A549 (cell line): ENCODE data around the gene CD79B. TPM values are rescaled to one million over a fixed set of nuclear protein-coding genes. Genes with fewer than 3 reads are reported as not detected.

Source experiments
- ATAC-seq, 2 experiments: fragments of 200-7000 bp in 1 of 2; fragments of >200 bp in 1 of 2; cut with Nextera tagmentation in 1 of 2; cut with Tn5 transposase in 1 of 2; 3 replicates each; pipeline versions ENCODE4 v1.8.0 to v1.9.1; 2018 to 2020; ENCODE audit warnings: mild to moderate bottlenecking in 1 of 2, moderate library complexity in 1 of 2
- CTCF ChIA-PET: fragments of 300-600 bp; sonication (Branson Sonifier 250); formaldehyde crosslinking; extraction: SDS; loops from one replicate; lab custom pipeline; 2021; ENCODE audit warnings: antibody characterized with exemption, inconsistent platforms; lab: Yijun Ruan, JAX
- POLR2A ChIA-PET: fragments of 350-600 bp; formaldehyde crosslinking; extraction: SDS; loops from one replicate; lab custom pipeline; 2021; ENCODE audit warnings: antibody characterized with exemption, inconsistent platforms; lab: Yijun Ruan, JAX
- DNase-seq, 2 experiments: peaks; one replicate each; pipeline versions ENCODE4 v3.0.0 to v3.0.0-alpha.2; 2011 to 2016; ENCODE audit warnings: low read depth in 1 of 2, low spot score in 1 of 2
- FAIRE-seq: peaks from 2 replicates; lab custom pipeline; 2011; peaks lifted over from hg19 to GRCh38; lab: Jason Lieb, UNC
- H3K27ac ChIP-seq, 2 experiments: fragments of >200 bp; sonication (Bioruptor Twin); formaldehyde crosslinking; 3 replicates each; pipeline ENCODE4 v1.5.1; 2016 to 2017
- H3K4me1 ChIP-seq: fragments of >200 bp; sonication (Bioruptor Twin); formaldehyde crosslinking; 3 replicates; pipeline ENCODE4 v1.6.1; 2016
- H3K4me2 ChIP-seq: fragments of >200 bp; sonication (Bioruptor Twin); formaldehyde crosslinking; 3 replicates; pipeline ENCODE4 v1.6.1; 2016
- H3K4me3 ChIP-seq: fragments of >200 bp; sonication (Bioruptor Twin); formaldehyde crosslinking; 3 replicates; pipeline ENCODE4 v1.5.1; 2016
- H3K9me3 ChIP-seq: fragments of >200 bp; sonication (Bioruptor Twin); formaldehyde crosslinking; 3 replicates; pipeline ENCODE4 v1.6.1; 2016
- ATOH8 ChIP-seq: fragments of 250-450 bp; sonication (Bioruptor Pico); IDR thresholded peaks from 2 replicates; pipeline ENCODE4 v1.5.0; 2020; ENCODE audit warnings: low read depth, mild to moderate bottlenecking, moderate library complexity
- BCL3 ChIP-seq: fragments of >200 bp; sonication (Bioruptor Twin); formaldehyde crosslinking; IDR thresholded peaks from 3 replicates; pipeline ENCODE4 v1.6.1; 2016
- BHLHE40 ChIP-seq: IDR thresholded peaks from 2 replicates; pipeline ENCODE4 v1.6.1; 2012; ENCODE audit warnings: low read depth, low read length, inconsistent platforms
- CBX2 ChIP-seq: fragments of 200-600 bp; sonication (generic); IDR thresholded peaks from 2 replicates; pipeline ENCODE4 v1.6.1; 2016; ENCODE audit warnings: low read depth, mild to moderate bottlenecking, borderline replicate concordance
- CBX8 ChIP-seq: fragments of 200-600 bp; sonication (generic); IDR thresholded peaks from 2 replicates; pipeline ENCODE4 v1.6.1; 2016
- CEBPB ChIP-seq, 2 experiments: fragments of >200 bp in 1 of 2; sonication (Bioruptor Twin) in 1 of 2; formaldehyde crosslinking in 1 of 2; IDR thresholded peaks; 2 replicates each; pipeline ENCODE4 v1.6.1; 2012 to 2016
- CTCF ChIP-seq: fragments of >200 bp; sonication (Bioruptor Twin); formaldehyde crosslinking; IDR thresholded peaks from 3 replicates; pipeline ENCODE4 v1.5.1; 2016
- EHF ChIP-seq: fragments of 250-450 bp; sonication (Bioruptor Pico); IDR thresholded peaks from 2 replicates; pipeline ENCODE4 v1.5.0; 2020; ENCODE audit warnings: mild to moderate bottlenecking
- EP300 ChIP-seq, 2 experiments: fragments of >200 bp; sonication (Bioruptor Twin); formaldehyde crosslinking; IDR thresholded peaks; 2 replicates in 1 of 2; 3 replicates in 1 of 2; pipeline ENCODE4 v1.6.1; 2016 to 2017
- FOSB ChIP-seq: fragments of 250-450 bp; sonication (Bioruptor Pico); IDR thresholded peaks from 2 replicates; pipeline ENCODE4 v1.5.0; 2020; ENCODE audit warnings: mild to moderate bottlenecking, moderate library complexity
- HDAC2 ChIP-seq: fragments of 200-600 bp; sonication (generic); IDR thresholded peaks from 2 replicates; pipeline ENCODE4 v1.6.1; 2016
- HES2 ChIP-seq: fragments of >200 bp; sonication (Bioruptor Twin); formaldehyde crosslinking; IDR thresholded peaks from 2 replicates; pipeline ENCODE4 v1.6.1; 2016
- HEYL ChIP-seq: fragments of 250-450 bp; sonication (Bioruptor Pico); IDR thresholded peaks from 2 replicates; pipeline ENCODE4 v1.8.0; 2021; ENCODE audit warnings: mild to moderate bottlenecking, moderate library complexity
- HOXB13 ChIP-seq: fragments of 250-450 bp; sonication (Bioruptor Pico); IDR thresholded peaks from 2 replicates; pipeline ENCODE4 v1.5.0; 2020; ENCODE audit warnings: low read depth, mild to moderate bottlenecking, moderate library complexity
- JUNB ChIP-seq: fragments of >200 bp; sonication (Bioruptor Twin); formaldehyde crosslinking; IDR thresholded peaks from 2 replicates; pipeline ENCODE4 v1.6.1; 2016
- MAZ ChIP-seq: fragments of 150-350 bp; IDR thresholded peaks from 2 replicates; pipeline ENCODE4 v1.6.1; 2014; ENCODE audit warnings: antibody characterized with exemption, low read depth, low read length, borderline replicate concordance
- PBX3 ChIP-seq: IDR thresholded peaks from 2 replicates; pipeline ENCODE4 v1.6.1; 2012
- PHF8 ChIP-seq: fragments of 200-600 bp; sonication (generic); IDR thresholded peaks from 2 replicates; pipeline ENCODE4 v1.6.1; 2016; ENCODE audit warnings: low read depth, mild to moderate bottlenecking, antibody characterized with exemption, moderate library complexity, borderline replicate concordance
- POLR2AphosphoS2 ChIP-seq: conservative IDR thresholded peaks from 2 replicates; pipeline ENCODE4 v1.6.1; 2012; ENCODE audit warnings: low read length, improper control_type of control experiment, inconsistent platforms
- RAD21 ChIP-seq, 2 experiments: fragments of >200 bp in 1 of 2; sonication (Bioruptor Twin) in 1 of 2; formaldehyde crosslinking in 1 of 2; IDR thresholded peaks in 1 of 2; conservative IDR thresholded peaks in 1 of 2; 2 replicates in 1 of 2; 3 replicates in 1 of 2; pipeline ENCODE4 v1.6.1; 2012 to 2018; ENCODE audit warnings: inconsistent platforms in 1 of 2
- RFX5 ChIP-seq: fragments of 450-650 bp; IDR thresholded peaks from 2 replicates; pipeline ENCODE4 v1.7.1; 2014; ENCODE audit warnings: antibody characterized with exemption, mild to moderate bottlenecking, moderate library complexity
- RNF2 ChIP-seq: fragments of 200-600 bp; sonication (generic); IDR thresholded peaks from 2 replicates; pipeline ENCODE4 v1.6.1; 2016; ENCODE audit warnings: low read depth, mild to moderate bottlenecking, antibody characterized with exemption, moderate library complexity, borderline replicate concordance
- SMC3 ChIP-seq: fragments of >200 bp; sonication (Bioruptor Twin); formaldehyde crosslinking; IDR thresholded peaks from 3 replicates; pipeline ENCODE4 v1.6.1; 2018; ENCODE audit warnings: inconsistent platforms
- SREBF2 ChIP-seq: fragments of 450-650 bp; IDR thresholded peaks from 2 replicates; pipeline ENCODE4 v1.6.1; 2014; ENCODE audit warnings: mild to moderate bottlenecking, moderate library complexity
- TFCP2L1 ChIP-seq: fragments of 250-450 bp; sonication (Bioruptor Pico); IDR thresholded peaks from 2 replicates; pipeline ENCODE4 v1.5.0; 2021; ENCODE audit warnings: mild to moderate bottlenecking
- USF2 ChIP-seq: fragments of 450-650 bp; IDR thresholded peaks from 2 replicates; pipeline ENCODE4 v1.6.1; 2014; ENCODE audit warnings: antibody characterized with exemption
- ZSCAN20 ChIP-seq: fragments of 250-450 bp; sonication (Bioruptor Pico); IDR thresholded peaks from 2 replicates; pipeline ENCODE4 v1.8.0; 2022; ENCODE audit warnings: mild to moderate bottlenecking, moderate library complexity
- WGBS: methylation state at CpG from one replicate; pipeline ENCODE4 v1.1.6; 2017; ENCODE audit errors: missing lambda C conversion rate; 5-methylcytosine and 5-hydroxymethylcytosine counted together
- polyA plus RNA-seq, 4 experiments: library from polyadenylated mRNA; depleted of rRNA in 3 of 4; stranded (reverse); fragments of >200 nt; fragmentation: RNase III in 1 of 4; extraction: RNeasy Plus Mini Kit Qiagen cat#74134 plus additional on column Dnase treatment in 1 of 4; gene quantifications; 2 replicates in 3 of 4; 3 replicates in 1 of 4; pipeline ENCODE4 v1.2.3, GENCODE V29; 2011 to 2017

CD79B gene
- polyA plus RNA-seq, 2 of the 4 experiments (the other 2 are of a cell fraction): 0.14 TPM; not detected in 1

GRCh38 chr17:63954402-63955063 lies 22.4 kb upstream of the CD79B start:
- TF ChIP-seq HOXB13 (CRISPR knock-in tag) (no peak), HES2 (no peak), HDAC2 (no peak), RNF2 (no peak), BHLHE40 (no peak), HEYL (CRISPR knock-in tag) (no peak), TFCP2L1 (CRISPR knock-in tag) (no peak), USF2 (no peak), BCL3 (no peak), EHF (no peak), ZSCAN20 (no peak), ATOH8 (no peak), SREBF2 (no peak), RFX5 (no peak), CBX8 (no peak), MAZ (no peak), PBX3 (no peak), EP300 (IDR thresholded peaks at IDR 0.05) (no peak), CBX2 (no peak), POLR2AphosphoS2 (no peak)
- no peak overlapping the region for H3K4me2 ChIP-seq
- no peak for DNase-seq
- H3K9me3 ChIP-seq: no peaks in the 10 kb centered on the region
- ChIA-PET POLR2A (no interaction called here), CTCF (interaction anchor here (1.0 to 10.0 kb wide), 13 partner anchors 8 to 179 kb away, joined by 3 to 105 read pairs (median 9); partner anchors contain the start of genes CD79B, CSHL1 and GH1)
- no peak for FAIRE-seq
- H3K4me1 ChIP-seq: no peaks in the 10 kb centered on the region
- ATAC-seq: peak; percentile 6 to 26; a peak in 1 of 6 replicates
- no peak overlapping the region for H3K4me3 ChIP-seq
- 52% methylated on average over 11 of the region's 11 CpGs for WGBS
- no peak overlapping the region for H3K27ac ChIP-seq

- FAIRE-seq (no peak), ATAC-seq (peak; percentile 30 to 69; a peak in 4 of 6 replicates)
- WGBS: 56% methylated on average over 29 of the region's 29 CpGs
- no peak overlapping the region for H3K4me3 ChIP-seq
- TF ChIP-seq PBX3 (no peak), PHF8 (no peak), CTCF (peak; percentile 62), SMC3 (peak; percentile 42; the same call in 2 of the 3 replicates), CEBPB (IDR thresholded peaks at IDR 0.05) (no peak), FOSB (CRISPR knock-in tag) (no peak), EP300 (IDR thresholded peaks at IDR 0.05) (no peak), RAD21 (conservative IDR thresholded peaks at IDR 0.05 in 1 of 2, IDR thresholded peaks at IDR 0.05 in 1 of 2) (peak; percentile 36 to 54; a peak in 3 of 5 replicates), JUNB (no peak), CBX8 (no peak), TFCP2L1 (CRISPR knock-in tag) (no peak)
- TF ChIP-seq, all 56 proteins: peak for 3
- Histone ChIP-seq H3K9me3 (no peaks in the 10 kb centered on the region), H3K4me1 (no peaks in the 10 kb centered on the region), H3K27ac (no peak overlapping the region), H3K4me2 (no peak overlapping the region)
- peak; percentile 59 to 74 for DNase-seq
- CTCF ChIA-PET: interaction anchor here (0.8 to 10.0 kb wide), 33 partner anchors 8 to 182 kb away, joined by 3 to 105 read pairs (median 5); partner anchors contain the start of genes CD79B, CSHL1 and GH1
- POLR2A ChIA-PET: interaction anchor here (0.8 to 1.0 kb wide), 2 partner anchors 32 to 194 kb away, joined by 3 to 4 read pairs; no protein-coding TSS in a partner anchor
Measured at GRCh38 chr17:63950940-63951907, 19.1 kb upstream of the CD79B start.
